ENCODE measurements around the gene GEMIN8. TPM values are rescaled to one million over a fixed set of nuclear protein-coding genes. Genes with fewer than 3 reads are reported as not detected.

Gene GEMIN8
- total RNA-seq, 2 experiments from 2014 or later: 17.4 to 17.5 TPM

DNA sequence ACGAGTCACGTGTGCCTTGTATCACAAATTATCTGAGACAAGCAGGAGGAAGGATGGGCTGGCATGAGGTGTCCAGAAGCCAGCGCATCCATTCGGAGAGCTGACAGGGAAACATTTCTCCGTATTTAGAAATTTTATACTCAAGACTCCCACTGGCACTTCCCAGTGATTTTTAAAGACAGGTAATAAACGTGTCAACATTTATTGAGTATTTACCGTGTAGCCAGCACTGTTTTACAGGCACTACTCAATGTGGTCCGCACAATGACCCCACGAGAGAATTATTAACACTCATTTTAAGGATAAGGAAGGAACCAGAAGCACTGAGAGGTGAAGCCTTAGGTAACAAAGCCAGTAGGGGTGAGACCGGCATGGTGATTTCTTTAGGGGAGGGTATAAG, 23.2 kb downstream of the GEMIN8 start:
- Mint-ChIP-seq H3K4me1 (peaks cover 9% of the 10 kb centered on the region), H3K36me3 (ENCODE audit: low read depth) (peaks cover 23% of the 10 kb centered on the region), H3K27ac (no peak overlapping the region), H3K9me3 (no peaks in the 10 kb centered on the region), H3K4me3 (no peak overlapping the region), H3K27me3 (no peaks in the 10 kb centered on the region)
- no peak for DNase-seq
- ChIA-PET POLR2A (no interaction called here), CTCF (no interaction called here)

DNA sequence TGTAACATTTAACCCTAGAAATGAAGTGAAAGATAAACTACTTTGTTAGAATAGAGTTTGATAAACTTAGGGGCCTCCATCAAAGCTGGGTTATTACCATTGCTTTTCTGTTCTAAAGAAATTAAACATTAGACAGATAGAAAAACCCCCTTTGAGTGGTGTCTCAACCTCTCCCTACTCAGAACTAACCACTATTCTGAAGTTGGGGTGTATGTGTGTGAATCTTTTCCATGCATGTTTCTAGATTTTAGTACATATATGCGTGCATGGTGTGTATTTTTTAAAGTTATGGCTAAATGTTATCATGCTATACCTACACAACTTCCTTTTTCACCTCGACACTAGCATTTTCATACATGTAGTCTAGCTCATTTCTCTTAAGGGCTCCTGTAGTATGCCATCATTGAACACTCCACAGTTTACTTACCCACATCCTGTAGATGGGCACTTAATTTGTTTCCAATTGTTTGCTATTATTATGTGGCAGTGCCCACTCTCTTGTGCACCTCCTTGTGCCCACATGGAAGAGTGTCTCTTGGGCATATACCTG, 25.7 kb downstream of the GEMIN8 start:
- ChIA-PET CTCF (no interaction called here), POLR2A (no interaction called here)

DNA sequence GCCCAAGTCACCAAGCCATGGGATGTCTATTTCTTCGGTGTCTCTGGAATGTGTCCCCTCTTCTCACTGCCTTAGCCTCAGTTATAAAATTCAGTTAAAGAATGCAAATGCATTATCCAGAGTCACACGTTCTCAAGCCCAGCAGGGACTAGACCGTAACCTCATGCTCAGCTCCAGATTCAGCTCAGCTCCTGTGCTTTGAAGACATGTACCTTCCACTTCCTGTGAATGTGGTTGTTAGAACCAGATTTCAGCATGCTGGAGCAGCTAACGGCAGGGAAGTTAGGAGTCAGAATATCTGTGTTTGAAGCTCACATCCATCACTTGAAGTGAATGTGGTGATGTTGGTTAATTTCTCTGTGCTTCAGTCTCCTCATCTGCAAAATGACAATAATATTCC, 26.7 kb downstream of the GEMIN8 start:
- POLR2A ChIA-PET: no interaction called here
- Mint-ChIP-seq H3K4me3 (no peak overlapping the region), H3K4me1 (peaks cover 9% of the 10 kb centered on the region), H3K27me3 (no peaks in the 10 kb centered on the region), H3K27ac (no peak overlapping the region), H3K36me3 (ENCODE audit: low read depth) (peaks cover 15% of the 10 kb centered on the region), H3K9me3 (no peaks in the 10 kb centered on the region)
- no peak for DNase-seq
- CTCF ChIA-PET: no interaction called here

More for the DNA sequence above, 25.7 kb downstream of the GEMIN8 start:
- DNase-seq: no peak
- Mint-ChIP-seq H3K27me3 (no peaks in the 10 kb centered on the region), H3K36me3 (ENCODE audit: low read depth) (peaks cover 20% of the 10 kb centered on the region), H3K4me3 (no peak overlapping the region), H3K9me3 (no peaks in the 10 kb centered on the region), H3K4me1 (peaks cover 9% of the 10 kb centered on the region), H3K27ac (no peak overlapping the region)

DNA sequence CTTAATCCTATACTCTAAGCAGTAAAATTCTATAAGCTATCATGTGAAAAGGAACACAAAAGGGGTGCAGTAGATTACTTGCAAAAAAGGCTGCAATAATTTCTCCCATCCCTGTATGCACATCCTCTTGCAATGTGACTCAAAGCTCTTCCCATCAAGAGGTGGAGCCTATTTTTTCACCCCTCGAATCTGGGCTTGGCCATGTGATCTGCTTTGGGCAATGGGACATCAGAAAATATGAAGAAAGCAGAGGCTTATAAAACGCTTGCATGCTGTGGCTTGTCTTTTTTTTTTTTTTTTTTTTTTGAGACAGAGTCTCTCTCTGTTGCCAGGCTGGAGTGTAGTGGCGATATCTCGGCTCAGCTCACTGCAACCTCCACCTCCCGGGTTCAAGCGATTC, 33.0 kb downstream of the GEMIN8 start:
- no peaks in the 10 kb centered on the region for H3K36me3 Mint-ChIP-seq (ENCODE audit: low read depth)
- ChIA-PET POLR2A (no interaction called here), CTCF (no interaction called here)
- H3K27ac Mint-ChIP-seq: no peak overlapping the region
- H3K4me1 Mint-ChIP-seq: no peaks in the 10 kb centered on the region
- H3K9me3 Mint-ChIP-seq: no peaks in the 10 kb centered on the region
- H3K27me3 Mint-ChIP-seq: no peaks in the 10 kb centered on the region
- no peak for DNase-seq
- H3K4me3 Mint-ChIP-seq: no peak overlapping the region

DNA sequence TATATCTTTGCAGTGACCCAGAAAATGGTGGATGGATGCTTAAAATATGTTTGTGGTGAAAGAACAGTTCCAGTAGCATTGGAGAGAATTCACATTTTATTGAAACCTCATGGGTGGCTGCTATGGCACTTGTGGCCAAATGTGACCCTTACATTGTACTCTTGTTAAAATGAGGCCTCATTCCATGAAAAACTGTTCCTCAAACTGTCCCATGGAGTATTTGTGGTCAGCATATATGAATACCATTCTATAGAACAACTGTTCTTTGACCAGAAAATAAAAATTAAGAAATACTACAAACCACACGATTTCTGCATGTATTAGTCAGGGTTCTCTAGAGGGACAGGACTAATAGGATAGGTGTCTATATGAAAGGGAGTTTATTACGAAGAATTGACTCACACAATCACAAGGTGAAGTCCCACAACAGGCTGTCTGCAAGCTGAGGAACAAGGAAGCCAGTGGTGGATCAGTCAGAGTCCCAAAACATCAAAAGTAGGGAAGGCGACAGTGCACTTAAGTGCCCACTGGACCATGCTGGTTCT, 35.1 kb downstream of the GEMIN8 start:
- H3K9me3 Mint-ChIP-seq: no peaks in the 10 kb centered on the region
- no peaks in the 10 kb centered on the region for H3K4me1 Mint-ChIP-seq
- H3K36me3 Mint-ChIP-seq (ENCODE audit: low read depth): no peaks in the 10 kb centered on the region
- H3K27ac Mint-ChIP-seq: no peak overlapping the region
- DNase-seq: no peak
- CTCF ChIA-PET: no interaction called here
- H3K4me3 Mint-ChIP-seq: no peak overlapping the region
- POLR2A ChIA-PET: no interaction called here
- no peaks in the 10 kb centered on the region for H3K27me3 Mint-ChIP-seq

DNA sequence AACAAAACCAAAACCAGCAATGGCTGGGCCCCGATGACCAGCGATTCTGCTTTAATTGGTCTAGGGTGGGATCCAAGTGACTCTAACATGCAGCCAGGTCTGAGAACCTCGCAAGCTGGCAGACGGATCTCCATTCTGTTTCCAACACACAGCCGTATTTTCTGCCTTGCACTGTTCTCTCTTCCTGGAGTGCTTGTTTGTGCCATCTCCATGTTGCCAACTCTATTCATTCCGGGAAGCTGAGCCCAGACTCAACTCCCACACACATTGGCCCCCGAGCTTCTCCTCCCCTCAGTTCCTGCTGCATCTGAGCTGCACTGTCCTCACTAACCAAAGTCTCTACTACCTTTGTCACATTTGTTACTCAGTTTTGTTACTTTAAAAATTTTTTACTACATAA, 35.6 kb downstream of the GEMIN8 start:
- no peak overlapping the region for H3K27ac Mint-ChIP-seq
- ChIA-PET CTCF (interaction anchor here (0.9 kb wide), 1 partner anchor 481 kb away, joined by 3 read pairs; no protein-coding TSS in a partner anchor), POLR2A (no interaction called here)
- no peaks in the 10 kb centered on the region for H3K9me3 Mint-ChIP-seq
- no peaks in the 10 kb centered on the region for H3K4me1 Mint-ChIP-seq
- H3K4me3 Mint-ChIP-seq: no peak overlapping the region
- no peaks in the 10 kb centered on the region for H3K36me3 Mint-ChIP-seq (ENCODE audit: low read depth)
- no peak for DNase-seq
- H3K27me3 Mint-ChIP-seq: no peaks in the 10 kb centered on the region

DNA sequence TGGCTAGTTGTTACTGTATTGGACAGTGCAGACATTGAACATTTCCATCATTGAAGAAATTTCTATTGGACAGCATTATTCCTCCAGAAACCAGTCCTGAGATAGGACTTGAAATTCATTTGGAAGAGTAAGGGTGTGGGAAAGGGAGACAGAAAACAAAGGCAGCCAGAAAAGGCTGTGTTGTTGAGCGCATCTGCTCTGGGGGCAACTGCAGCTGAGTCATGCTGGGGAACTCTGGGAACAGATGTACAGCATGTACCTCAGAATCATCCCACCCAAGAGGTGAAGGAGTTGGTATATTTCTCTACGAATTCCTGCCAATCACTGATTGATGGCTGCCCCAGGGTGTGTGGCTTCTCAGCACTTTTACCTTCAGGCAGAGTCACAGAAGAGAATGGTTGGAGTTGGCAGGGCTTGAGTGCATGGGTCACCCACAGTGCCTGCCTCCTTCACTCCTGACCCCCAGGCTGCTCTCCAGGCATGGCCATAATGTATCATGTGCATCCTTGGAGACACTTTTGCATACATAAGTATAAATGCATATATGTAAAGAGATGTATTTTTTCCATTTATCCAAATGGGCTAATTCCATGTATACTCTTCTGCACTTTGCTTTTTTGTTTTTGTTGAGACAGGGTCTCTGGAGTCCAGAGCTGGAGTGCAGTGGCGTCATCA, 39.4 kb downstream of the GEMIN8 start:
- no peak for DNase-seq
- POLR2A ChIA-PET: no interaction called here
- Mint-ChIP-seq H3K36me3 (ENCODE audit: low read depth) (no peaks in the 10 kb centered on the region), H3K27me3 (no peaks in the 10 kb centered on the region), H3K27ac (no peak overlapping the region), H3K4me3 (no peak overlapping the region), H3K4me1 (peaks cover 10% of the 10 kb centered on the region), H3K9me3 (no peaks in the 10 kb centered on the region)
- CTCF ChIA-PET: no interaction called here

DNA sequence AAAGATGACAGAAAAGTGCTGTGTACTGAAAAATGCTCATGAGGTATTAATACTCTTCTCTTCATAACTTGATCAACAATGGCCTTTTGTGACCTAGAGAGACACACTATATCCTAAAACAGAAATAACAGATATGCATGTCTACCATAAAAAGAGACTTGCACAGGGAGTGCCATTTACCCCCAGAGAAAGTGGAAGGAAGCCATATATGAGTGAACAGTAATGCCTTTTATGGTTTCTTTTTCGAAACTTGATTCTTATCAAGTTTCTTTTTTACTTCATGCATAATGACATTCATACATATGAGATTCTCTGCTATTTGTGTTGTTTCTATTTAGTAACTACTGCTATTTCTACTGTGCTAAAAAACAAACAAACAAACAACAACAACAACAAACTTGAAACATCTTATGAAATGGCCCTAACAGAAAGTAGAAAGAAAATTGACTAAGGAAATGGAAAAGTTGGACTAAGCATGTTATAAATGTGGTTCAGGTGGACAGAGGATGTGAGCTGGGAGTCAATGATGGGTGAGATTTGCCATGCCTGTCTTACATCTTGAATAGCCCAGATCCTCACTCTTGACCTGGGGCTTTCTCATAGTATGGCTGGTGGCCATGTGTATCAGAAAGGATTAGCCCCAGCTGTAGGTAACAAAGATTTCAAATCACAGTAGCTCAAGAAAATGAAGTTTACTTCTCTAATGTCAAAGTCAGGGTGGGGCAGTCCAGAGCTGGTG, 43.8 kb downstream of the GEMIN8 start:
- Mint-ChIP-seq H3K4me3 (no peak overlapping the region), H3K27ac (no peak overlapping the region), H3K36me3 (ENCODE audit: low read depth) (no peaks in the 10 kb centered on the region), H3K27me3 (no peaks in the 10 kb centered on the region), H3K4me1 (peaks cover 11% of the 10 kb centered on the region), H3K9me3 (no peaks in the 10 kb centered on the region)
- ChIA-PET POLR2A (no interaction called here), CTCF (interaction anchor here (0.5 kb wide), 1 partner anchor 26 kb away, joined by 3 read pairs; no protein-coding TSS in a partner anchor)
- no peak for DNase-seq

DNA sequence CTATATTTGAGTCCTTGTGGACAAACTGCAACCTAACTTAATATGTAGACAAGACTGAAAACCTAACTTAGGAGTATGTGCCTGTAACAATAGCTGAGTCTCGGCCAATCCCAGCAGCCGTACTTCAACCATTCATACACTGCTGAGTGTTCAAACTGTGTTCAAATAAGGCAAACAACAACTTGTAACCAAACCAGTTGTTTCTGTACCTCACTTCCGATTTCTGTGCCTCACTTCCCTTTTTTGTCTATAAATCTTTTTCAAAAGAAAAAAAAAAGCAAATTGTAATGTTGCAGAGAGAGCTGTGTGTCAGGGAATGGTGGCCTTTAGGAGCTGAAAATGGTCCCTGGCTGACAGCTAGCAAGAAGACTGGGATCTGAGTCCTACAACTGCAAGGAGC, 46.0 kb downstream of the GEMIN8 start:
- POLR2A ChIA-PET: no interaction called here
- CTCF ChIA-PET: no interaction called here
- Mint-ChIP-seq H3K36me3 (ENCODE audit: low read depth) (no peaks in the 10 kb centered on the region), H3K4me1 (peaks cover 11% of the 10 kb centered on the region), H3K9me3 (no peaks in the 10 kb centered on the region), H3K27me3 (no peaks in the 10 kb centered on the region), H3K4me3 (no peak overlapping the region), H3K27ac (no peak overlapping the region)
- DNase-seq: no peak

DNA sequence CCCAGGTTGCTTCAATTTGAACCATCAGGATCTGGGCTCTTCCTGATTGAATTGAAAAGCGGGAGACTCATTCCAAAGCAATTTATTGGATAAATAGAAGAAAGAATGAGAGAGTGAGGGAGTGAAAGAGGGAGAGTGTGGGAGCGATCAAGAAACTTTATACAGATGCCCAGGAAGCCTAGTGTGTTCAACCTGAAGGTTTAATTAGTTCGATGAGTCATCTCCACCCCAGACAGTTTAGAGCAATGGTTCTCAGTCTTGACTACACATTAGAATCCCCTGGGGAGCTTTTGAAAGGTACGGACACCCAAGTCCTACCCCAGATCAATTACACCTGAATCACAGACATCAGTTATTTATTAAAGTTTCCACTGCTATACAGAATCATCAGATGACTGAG, 61.5 kb downstream of the GEMIN8 start:
- Mint-ChIP-seq H3K27ac (no peak overlapping the region), H3K9me3 (no peaks in the 10 kb centered on the region), H3K36me3 (ENCODE audit: low read depth) (no peaks in the 10 kb centered on the region), H3K4me1 (no peaks in the 10 kb centered on the region), H3K27me3 (no peaks in the 10 kb centered on the region), H3K4me3 (no peak overlapping the region)
- DNase-seq: no peak
- CTCF ChIA-PET: no interaction called here
- POLR2A ChIA-PET: no interaction called here

DNA sequence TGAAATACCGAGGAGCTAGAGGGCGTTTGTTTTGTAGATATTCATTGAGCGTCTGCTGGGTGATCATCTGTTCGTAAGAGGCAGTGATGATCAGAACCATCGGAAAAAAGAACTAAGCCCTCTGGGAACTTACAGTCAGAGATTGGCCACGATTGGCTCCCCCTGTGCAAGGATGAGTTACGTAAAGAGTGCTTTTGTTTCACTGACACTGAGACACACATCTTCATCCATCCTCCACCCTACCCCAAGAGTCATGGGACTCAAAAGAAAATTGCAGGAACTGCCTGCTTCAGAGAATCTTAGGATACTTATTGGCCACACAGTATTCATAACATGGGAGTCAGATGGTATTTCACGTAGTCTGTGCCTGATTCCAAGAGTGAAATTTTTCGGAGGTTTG, 62.1 kb downstream of the GEMIN8 start:
- Mint-ChIP-seq H3K9me3 (no peaks in the 10 kb centered on the region), H3K4me3 (no peak overlapping the region), H3K4me1 (no peaks in the 10 kb centered on the region), H3K36me3 (ENCODE audit: low read depth) (no peaks in the 10 kb centered on the region), H3K27ac (no peak overlapping the region), H3K27me3 (no peaks in the 10 kb centered on the region)
- POLR2A ChIA-PET: no interaction called here
- CTCF ChIA-PET: no interaction called here
- no peak for DNase-seq

DNA sequence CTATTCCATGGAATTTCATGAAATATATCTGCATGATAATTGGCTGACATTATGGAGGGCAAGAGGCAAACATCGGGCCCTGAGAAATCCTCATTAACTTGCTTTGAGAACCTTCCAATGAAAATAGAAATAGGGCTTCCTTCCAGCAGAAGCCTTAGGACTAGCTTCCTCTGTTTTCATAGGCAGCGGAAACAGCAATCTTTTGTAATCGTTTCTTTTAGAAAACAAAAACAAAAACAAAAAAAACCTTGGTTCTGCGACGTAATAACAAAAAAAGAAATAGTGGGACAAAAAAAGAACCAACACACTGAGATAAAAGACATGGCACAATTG, 62.9 kb downstream of the GEMIN8 start:
- Mint-ChIP-seq H3K27ac (no peak overlapping the region), H3K27me3 (no peaks in the 10 kb centered on the region), H3K9me3 (no peaks in the 10 kb centered on the region), H3K4me3 (no peak overlapping the region), H3K36me3 (ENCODE audit: low read depth) (no peaks in the 10 kb centered on the region), H3K4me1 (no peaks in the 10 kb centered on the region)
- DNase-seq: no peak
- ChIA-PET CTCF (no interaction called here), POLR2A (no interaction called here)

DNA sequence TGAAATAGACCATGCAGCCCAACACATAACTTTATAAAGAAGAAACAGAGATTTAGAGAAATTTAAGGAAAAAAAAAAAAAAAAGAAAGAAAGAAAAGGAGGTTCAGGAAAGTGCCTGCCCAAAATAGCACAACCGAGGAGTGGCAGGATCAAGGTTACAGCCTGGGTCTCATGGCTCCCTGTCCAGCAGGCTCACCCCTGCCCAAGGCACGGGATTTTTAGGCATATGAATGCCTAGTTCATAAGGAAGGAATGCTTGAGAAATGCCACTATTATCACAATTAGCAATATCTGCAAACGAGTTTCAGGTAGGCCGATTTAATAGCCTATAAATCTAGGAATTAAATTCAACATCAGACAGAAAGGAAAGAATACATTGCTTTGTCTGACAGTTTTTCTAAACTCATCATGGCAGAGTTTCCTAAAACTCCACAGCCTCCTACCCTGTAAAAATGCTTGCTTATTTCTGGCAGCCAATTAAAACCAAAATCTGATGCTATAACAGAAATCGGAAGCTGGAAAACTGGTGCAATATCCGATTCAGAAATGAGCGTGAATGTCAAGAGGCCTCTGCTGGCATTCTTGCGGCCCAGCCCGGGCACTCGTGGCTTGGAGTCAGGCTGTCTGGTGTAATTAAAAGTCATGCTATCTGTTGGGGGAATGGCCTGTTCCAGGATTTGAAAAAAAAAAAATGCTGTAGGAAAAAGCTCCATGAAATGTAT, 63.5 kb downstream of the GEMIN8 start:
- H3K27me3 Mint-ChIP-seq: no peaks in the 10 kb centered on the region
- H3K4me3 Mint-ChIP-seq: no peak overlapping the region
- ChIA-PET POLR2A (no interaction called here), CTCF (no interaction called here)
- H3K27ac Mint-ChIP-seq: no peak overlapping the region
- H3K36me3 Mint-ChIP-seq (ENCODE audit: low read depth): no peaks in the 10 kb centered on the region
- no peaks in the 10 kb centered on the region for H3K4me1 Mint-ChIP-seq
- DNase-seq: no peak
- no peaks in the 10 kb centered on the region for H3K9me3 Mint-ChIP-seq

Measured in activated CD4-positive, alpha-beta T cell treated with anti-CD3 and anti-CD28 coated beads, Interleukin-2, amount 10 ng/mL, durations not matched to agents 7 days and 5 days (primary cell).